Raji (cell line): ENCODE results near the gene NEURL3.

Experiments
- POLR2A ChIP-seq: IDR thresholded peaks from 2 replicates; pipeline ENCODE4 v1.6.1; 2011; ENCODE audit warnings: low read depth, low read length, control low read depth; ENCODE audit not compliant: insufficient read depth

NEURL3 gene

GRCh38 chr2:96452053-96452452, 53.1 kb downstream of the NEURL3 start:
- no peak for TF ChIP-seq POLR2A

- no peak for TF ChIP-seq POLR2A
These were observed 55.5 kb downstream of the NEURL3 start for GRCh38 chr2:96449637-96450036.

GRCh38 chr2:96449174-96449573, 56.0 kb downstream of the NEURL3 start:
- no peak for TF ChIP-seq POLR2A

- TF ChIP-seq POLR2A, result no peak
These were observed 57.4 kb downstream of the NEURL3 start for GRCh38 chr2:96447726-96448125.
